Measurements from ENCODE around the gene SCNN1A.

The SCNN1A gene

GRCh38 chr12:6328945-6329702 lies 46.2 kb downstream of the SCNN1A start:
- Mint-ChIP-seq H3K36me3 (ENCODE audit: low read depth) (peaks cover 42% of the 10 kb centered on the region), H3K9me3 (no peaks in the 10 kb centered on the region), H3K27ac (no peak overlapping the region), H3K4me3 (no peak overlapping the region), H3K4me1 (ENCODE audit: low read depth) (peaks cover 44% of the 10 kb centered on the region), H3K27me3 (no peaks in the 10 kb centered on the region)

GRCh38 chr12:6328045-6328779 lies 47.2 kb downstream of the SCNN1A start:
- H3K36me3 Mint-ChIP-seq (ENCODE audit: low read depth): peaks cover 33% of the 10 kb centered on the region
- no peaks in the 10 kb centered on the region for H3K9me3 Mint-ChIP-seq
- peak overlapping the region; percentile 52 for H3K27ac Mint-ChIP-seq
- no peaks in the 10 kb centered on the region for H3K27me3 Mint-ChIP-seq
- H3K4me3 Mint-ChIP-seq: no peak overlapping the region
- H3K4me1 Mint-ChIP-seq (ENCODE audit: low read depth): peaks cover 53% of the 10 kb centered on the region

GRCh38 chr12:6327229-6328041 lies 47.9 kb downstream of the SCNN1A start:
- Mint-ChIP-seq H3K4me1 (ENCODE audit: low read depth) (peaks cover 60% of the 10 kb centered on the region), H3K27ac (peak overlapping the region; percentile 22), H3K27me3 (no peaks in the 10 kb centered on the region), H3K4me3 (no peak overlapping the region), H3K9me3 (no peaks in the 10 kb centered on the region), H3K36me3 (ENCODE audit: low read depth) (peaks cover 25% of the 10 kb centered on the region)

GRCh38 chr12:6326316-6327228 lies 48.8 kb downstream of the SCNN1A start:
- Mint-ChIP-seq H3K36me3 (ENCODE audit: low read depth) (peaks cover 22% of the 10 kb centered on the region), H3K27me3 (no peaks in the 10 kb centered on the region), H3K4me1 (ENCODE audit: low read depth) (peaks cover 67% of the 10 kb centered on the region), H3K4me3 (no peak overlapping the region), H3K27ac (peak overlapping the region; percentile 36), H3K9me3 (no peaks in the 10 kb centered on the region)

GRCh38 chr12:6324936-6325750 lies 50.2 kb downstream of the SCNN1A start:
- no peak overlapping the region for H3K4me3 Mint-ChIP-seq
- H3K4me1 Mint-ChIP-seq (ENCODE audit: low read depth): peaks cover 53% of the 10 kb centered on the region
- H3K27me3 Mint-ChIP-seq: no peaks in the 10 kb centered on the region
- peaks cover 8% of the 10 kb centered on the region for H3K36me3 Mint-ChIP-seq (ENCODE audit: low read depth)
- H3K27ac Mint-ChIP-seq: peak overlapping the region; percentile 85
- no peaks in the 10 kb centered on the region for H3K9me3 Mint-ChIP-seq

GRCh38 chr12:6323995-6324711 lies 51.2 kb downstream of the SCNN1A start:
- Mint-ChIP-seq H3K9me3 (no peaks in the 10 kb centered on the region), H3K27me3 (no peaks in the 10 kb centered on the region), H3K27ac (peak overlapping the region; percentile 90), H3K36me3 (ENCODE audit: low read depth) (peaks cover 4% of the 10 kb centered on the region), H3K4me1 (ENCODE audit: low read depth) (peaks cover 50% of the 10 kb centered on the region), H3K4me3 (peak overlapping the region; percentile 69)

- Mint-ChIP-seq H3K4me1 (ENCODE audit: low read depth) (peaks cover 54% of the 10 kb centered on the region), H3K36me3 (ENCODE audit: low read depth) (peaks cover under 1% of the 10 kb centered on the region)
Measured at GRCh38 chr12:6323340-6323994, 51.9 kb downstream of the SCNN1A start.

GRCh38 chr12:6322969-6323339 lies 52.4 kb downstream of the SCNN1A start:
- Mint-ChIP-seq H3K9me3 (no peaks in the 10 kb centered on the region), H3K27ac (peak overlapping the region; percentile 90), H3K27me3 (no peaks in the 10 kb centered on the region), H3K4me1 (ENCODE audit: low read depth) (peaks cover 59% of the 10 kb centered on the region), H3K4me3 (peak overlapping the region; percentile 69), H3K36me3 (ENCODE audit: low read depth) (no peaks in the 10 kb centered on the region)

More at GRCh38 chr12:6323340-6323994, 51.9 kb downstream of the SCNN1A start:
- H3K27ac Mint-ChIP-seq: peak overlapping the region; percentile 90
- no peaks in the 10 kb centered on the region for H3K9me3 Mint-ChIP-seq
- H3K27me3 Mint-ChIP-seq: no peaks in the 10 kb centered on the region
- H3K4me3 Mint-ChIP-seq: peak overlapping the region; percentile 69

GRCh38 chr12:6322352-6322751 lies 53.0 kb downstream of the SCNN1A start:
- Mint-ChIP-seq H3K4me3 (no peak overlapping the region), H3K27ac (no peak overlapping the region), H3K4me1 (ENCODE audit: low read depth) (peaks cover 64% of the 10 kb centered on the region)

GRCh38 chr12:6321905-6322304 lies 53.5 kb downstream of the SCNN1A start:
- no peak overlapping the region for H3K4me3 Mint-ChIP-seq
- no peaks in the 10 kb centered on the region for H3K9me3 Mint-ChIP-seq
- H3K4me1 Mint-ChIP-seq (ENCODE audit: low read depth): peaks cover 62% of the 10 kb centered on the region
- no peaks in the 10 kb centered on the region for H3K36me3 Mint-ChIP-seq (ENCODE audit: low read depth)
- H3K27me3 Mint-ChIP-seq: no peaks in the 10 kb centered on the region
- peak overlapping the region; percentile 61 for H3K27ac Mint-ChIP-seq

More at GRCh38 chr12:6322352-6322751, 53.0 kb downstream of the SCNN1A start:
- no peaks in the 10 kb centered on the region for H3K9me3 Mint-ChIP-seq
- H3K27me3 Mint-ChIP-seq: no peaks in the 10 kb centered on the region
- H3K36me3 Mint-ChIP-seq (ENCODE audit: low read depth): no peaks in the 10 kb centered on the region

- no peak overlapping the region for H3K27ac Mint-ChIP-seq
- no peaks in the 10 kb centered on the region for H3K36me3 Mint-ChIP-seq (ENCODE audit: low read depth)
- peaks cover 52% of the 10 kb centered on the region for H3K4me1 Mint-ChIP-seq (ENCODE audit: low read depth)
- no peaks in the 10 kb centered on the region for H3K27me3 Mint-ChIP-seq
- no peaks in the 10 kb centered on the region for H3K9me3 Mint-ChIP-seq
- H3K4me3 Mint-ChIP-seq: no peak overlapping the region
Measured at GRCh38 chr12:6319446-6319845, 55.9 kb downstream of the SCNN1A start.

- H3K27me3 Mint-ChIP-seq: no peaks in the 10 kb centered on the region
- no peak overlapping the region for H3K4me3 Mint-ChIP-seq
- H3K4me1 Mint-ChIP-seq (ENCODE audit: low read depth): peaks cover 44% of the 10 kb centered on the region
- H3K27ac Mint-ChIP-seq: peak overlapping the region; percentile 54
- H3K9me3 Mint-ChIP-seq: no peaks in the 10 kb centered on the region
- H3K36me3 Mint-ChIP-seq (ENCODE audit: low read depth): no peaks in the 10 kb centered on the region
Measured at GRCh38 chr12:6318440-6318879, 56.9 kb downstream of the SCNN1A start.

Measured in stimulated activated naive CD8-positive, alpha-beta T cell treated with anti-CD3 and anti-CD28 coated beads, Interleukin-15, Interleukin-2, amounts not matched to agents 100 ng/mL and 50 ng/mL, for 24 hours (primary cell).